Measurements from ENCODE around the gene ARL9. TPM values are rescaled to one million over a fixed set of nuclear protein-coding genes. Genes with fewer than 3 reads are reported as not detected.

The ARL9 gene
- total RNA-seq, 4 donors from 2014 or later, result 0.60 to 1.5 (median 0.87) TPM; not detected in 1

DNA sequence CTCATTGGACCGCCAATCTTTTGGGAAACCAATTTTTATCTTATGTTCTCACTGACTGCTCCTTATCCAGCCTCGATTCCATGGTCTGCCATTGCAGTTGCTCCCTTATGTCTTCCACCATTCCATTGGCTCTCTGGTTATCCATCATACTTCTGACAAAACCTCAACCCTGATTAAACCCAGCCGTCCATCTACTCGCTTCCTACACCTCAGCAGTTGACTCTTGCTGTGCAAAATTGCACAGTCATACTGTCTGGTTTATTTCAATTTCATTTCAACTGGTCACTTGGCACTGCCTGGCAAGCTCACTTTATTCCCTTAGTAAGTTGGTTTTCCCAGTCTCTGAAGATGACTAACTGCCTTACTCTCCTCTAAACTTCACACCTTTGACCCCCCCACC is 26.2 kb downstream of the ARL9 start:
- TF ChIP-seq, protein P1, sequence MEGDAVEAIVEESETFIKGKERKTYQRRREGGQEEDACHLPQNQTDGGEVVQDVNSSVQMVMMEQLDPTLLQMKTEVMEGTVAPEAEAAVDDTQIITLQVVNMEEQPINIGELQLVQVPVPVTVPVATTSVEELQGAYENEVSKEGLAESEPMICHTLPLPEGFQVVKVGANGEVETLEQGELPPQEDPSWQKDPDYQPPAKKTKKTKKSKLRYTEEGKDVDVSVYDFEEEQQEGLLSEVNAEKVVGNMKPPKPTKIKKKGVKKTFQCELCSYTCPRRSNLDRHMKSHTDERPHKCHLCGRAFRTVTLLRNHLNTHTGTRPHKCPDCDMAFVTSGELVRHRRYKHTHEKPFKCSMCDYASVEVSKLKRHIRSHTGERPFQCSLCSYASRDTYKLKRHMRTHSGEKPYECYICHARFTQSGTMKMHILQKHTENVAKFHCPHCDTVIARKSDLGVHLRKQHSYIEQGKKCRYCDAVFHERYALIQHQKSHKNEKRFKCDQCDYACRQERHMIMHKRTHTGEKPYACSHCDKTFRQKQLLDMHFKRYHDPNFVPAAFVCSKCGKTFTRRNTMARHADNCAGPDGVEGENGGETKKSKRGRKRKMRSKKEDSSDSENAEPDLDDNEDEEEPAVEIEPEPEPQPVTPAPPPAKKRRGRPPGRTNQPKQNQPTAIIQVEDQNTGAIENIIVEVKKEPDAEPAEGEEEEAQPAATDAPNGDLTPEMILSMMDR (IDR thresholded peaks at IDR 0.05), result no peak
- TF ChIP-seq EP300 (IDR thresholded peaks at IDR 0.05) (no peak), POLR2A (IDR thresholded peaks at IDR 0.05) (no peak)
- 77 to 82% methylated on average over 4 of the region's 4 CpGs for WGBS, 2 donors
- no peak for DNase-seq (ENCODE audit: low spot score in 2 of 2)
- Histone ChIP-seq H3K27ac (no peak overlapping the region), H3K27me3 (no peaks in the 10 kb centered on the region), H3K9me3 (no peaks in the 10 kb centered on the region), H3K4me3 (no peak overlapping the region), H3K4me1 (peaks cover 0 to 17% (median 5%) of the 10 kb centered on the region in 4 donors), H3K36me3 (no peaks in the 10 kb centered on the region)

DNA sequence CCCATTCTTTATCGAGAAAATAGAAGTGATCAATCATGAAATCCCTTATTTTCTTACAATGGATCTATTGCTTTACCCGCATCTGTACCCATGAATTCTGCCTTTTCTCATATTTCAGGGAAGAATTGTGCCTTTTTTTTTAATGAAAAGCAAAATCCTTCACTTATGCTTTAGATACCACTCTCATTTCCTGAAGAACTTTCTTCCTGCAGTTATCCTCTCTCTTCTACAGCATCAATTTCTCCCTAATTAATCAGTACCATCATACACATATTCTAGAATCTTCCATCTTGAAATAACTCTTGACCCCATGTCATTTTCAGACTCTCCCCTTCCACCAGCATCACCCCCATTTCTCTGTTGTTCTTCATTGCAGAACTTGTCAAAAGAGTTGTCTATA is 26.6 kb downstream of the ARL9 start:
- Histone ChIP-seq H3K9me3 (no peaks in the 10 kb centered on the region), H3K4me3 (no peak overlapping the region), H3K27ac (no peak overlapping the region), H3K4me1 (peaks cover 0 to 17% (median 5%) of the 10 kb centered on the region in 4 donors), H3K36me3 (no peaks in the 10 kb centered on the region), H3K27me3 (no peaks in the 10 kb centered on the region)
- 95% methylated on average over 2 of the region's 2 CpGs for WGBS, 2 donors
- DNase-seq (ENCODE audit: low spot score in 2 of 2), result no peak
- TF ChIP-seq, protein P1 (IDR thresholded peaks at IDR 0.05), result no peak
- no peak for TF ChIP-seq EP300 (IDR thresholded peaks at IDR 0.05)
- no peak for TF ChIP-seq POLR2A (IDR thresholded peaks at IDR 0.05)

DNA sequence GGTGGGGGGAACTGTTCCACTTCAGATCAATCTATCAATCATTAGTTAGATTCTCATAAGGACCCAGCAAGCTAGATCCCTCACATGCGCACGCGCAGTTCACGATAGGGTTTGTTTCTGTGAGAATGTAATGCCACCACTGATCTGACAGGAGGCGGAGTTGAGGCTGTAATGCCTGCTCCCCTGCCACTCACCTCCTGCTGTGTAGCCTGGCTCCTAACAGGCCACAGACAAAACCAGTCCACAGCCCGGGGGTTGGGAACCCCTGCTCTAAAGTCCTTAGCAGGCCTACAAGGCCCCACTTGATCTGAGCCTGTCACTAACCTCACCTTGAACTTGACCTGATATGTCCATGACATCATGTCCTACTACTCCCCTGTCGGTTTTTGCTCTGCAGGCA is 30.3 kb downstream of the ARL9 start:
- Histone ChIP-seq H3K36me3 (no peaks in the 10 kb centered on the region), H3K9me3 (no peaks in the 10 kb centered on the region), H3K4me3 (no peak overlapping the region), H3K27me3 (no peaks in the 10 kb centered on the region), H3K27ac (no peak overlapping the region), H3K4me1 (peaks cover 0 to 9% (median 4%) of the 10 kb centered on the region in 4 donors)
- no peak for DNase-seq (ENCODE audit: low spot score in 2 of 2)
- 73 to 87% methylated on average over 7 of the region's 7 CpGs for WGBS, 2 donors
- TF ChIP-seq, protein P1 (IDR thresholded peaks at IDR 0.05), result no peak
- TF ChIP-seq EP300 (IDR thresholded peaks at IDR 0.05) (no peak), POLR2A (IDR thresholded peaks at IDR 0.05) (no peak)

DNA sequence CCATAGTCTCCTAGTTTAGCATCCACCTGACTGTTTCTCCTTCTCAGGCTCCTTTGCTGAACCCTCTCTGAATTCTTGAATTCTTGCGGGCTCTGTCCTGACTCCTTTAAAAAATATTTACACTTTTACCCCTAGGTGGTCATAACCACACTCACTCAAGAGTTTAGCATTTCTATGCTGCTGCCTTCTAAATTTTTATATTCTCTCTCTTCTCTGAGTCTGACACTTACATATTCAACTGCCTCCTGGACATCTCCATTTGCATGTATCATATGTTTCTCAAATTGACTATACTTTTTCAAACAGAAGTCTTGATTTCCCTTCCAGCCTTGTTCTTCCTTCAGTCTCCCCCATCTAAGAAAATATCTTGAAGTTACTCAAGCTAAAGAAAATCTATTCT is 31.6 kb downstream of the ARL9 start:
- 91 to 94% methylated on average over 1 of the region's 1 CpG for WGBS, 2 donors

DNA sequence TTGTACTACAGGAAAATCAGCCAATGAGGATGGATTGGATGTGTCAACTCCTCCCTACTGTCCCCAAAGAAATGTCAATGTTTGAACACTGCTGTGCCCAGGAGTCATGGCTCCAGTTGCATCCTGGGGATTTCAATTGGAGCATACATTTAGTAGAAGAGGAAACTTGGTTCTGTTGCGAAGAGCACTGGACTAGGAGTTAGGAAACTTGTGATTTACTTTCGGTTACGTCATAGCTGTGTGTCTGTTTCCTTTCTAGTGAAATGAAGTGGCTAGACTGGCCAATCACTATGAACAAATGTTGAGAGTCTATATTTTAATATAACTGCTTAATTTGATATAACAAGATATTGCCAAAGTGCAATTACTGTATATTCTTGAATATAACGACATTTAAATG is 35.2 kb downstream of the ARL9 start:
- H3K27me3 ChIP-seq, result no peaks in the 10 kb centered on the region
- H3K36me3 ChIP-seq, result no peaks in the 10 kb centered on the region
- DNase-seq (ENCODE audit: low spot score in 2 of 2), result no peak
- 92 to 94% methylated on average over 4 of the region's 4 CpGs for WGBS, 2 donors
- no peak overlapping the region for H3K4me3 ChIP-seq
- peaks cover 0 to 12% (median 4%) of the 10 kb centered on the region in 4 donors for H3K4me1 ChIP-seq
- H3K27ac ChIP-seq, result no peak overlapping the region
- no peaks in the 10 kb centered on the region for H3K9me3 ChIP-seq
- TF ChIP-seq, protein P1 (IDR thresholded peaks at IDR 0.05), result no peak
- no peak for TF ChIP-seq POLR2A (IDR thresholded peaks at IDR 0.05)
- no peak for TF ChIP-seq EP300 (IDR thresholded peaks at IDR 0.05)

More for the DNA sequence above, 31.6 kb downstream of the ARL9 start:
- Histone ChIP-seq H3K4me3 (no peak overlapping the region), H3K27me3 (no peaks in the 10 kb centered on the region), H3K9me3 (no peaks in the 10 kb centered on the region), H3K4me1 (no peaks in the 10 kb centered on the region), H3K27ac (no peak overlapping the region), H3K36me3 (no peaks in the 10 kb centered on the region)
- DNase-seq (ENCODE audit: low spot score in 2 of 2), result no peak
- TF ChIP-seq EP300 (IDR thresholded peaks at IDR 0.05) (no peak), POLR2A (IDR thresholded peaks at IDR 0.05) (no peak)
- TF ChIP-seq, protein P1 (IDR thresholded peaks at IDR 0.05), result no peak
